CD14-positive monocyte (primary cell): ENCODE measurements around the gene AK9. TPM values are rescaled to one million over a fixed set of nuclear protein-coding genes. Genes with fewer than 3 reads are reported as not detected.

ENCODE experiments used
- DNase-seq, 3 donors: peaks; one replicate each; pipeline ENCODE4 v3.0.0-alpha.2; 2011 to 2022
- H2AFZ ChIP-seq: 2 replicates; pipeline ENCODE4 v1.6.0; 2012; ENCODE audit warnings: mild to moderate bottlenecking, low read depth, low read length, inconsistent platforms; ENCODE audit not compliant: insufficient read depth, poor library complexity, severe bottlenecking
- H3K27ac ChIP-seq, 2 donors: 1 replicate in 1 of 2; 2 replicates in 1 of 2; pipeline ENCODE4 v1.5.1; 2012 to 2013; ENCODE audit warnings: low read length in 2 of 2, control low read depth in 1 of 2, inconsistent platforms in 1 of 2, low read depth in 1 of 2, mild to moderate bottlenecking in 1 of 2
- H3K27me3 ChIP-seq, 2 donors: one replicate each; pipeline versions ENCODE4 v1.6.0 to v1.6.1; 2011 to 2013; ENCODE audit warnings: low read length in 2 of 2; ENCODE audit not compliant: control insufficient read depth in 2 of 2, insufficient read depth in 2 of 2
- H3K36me3 ChIP-seq, 2 donors: replicated peaks in 1 of 2; 1 replicate in 1 of 2; 2 replicates in 1 of 2; pipeline versions ENCODE4 v1.5.1 to v1.6.1; 2012 to 2013; ENCODE audit warnings: low read length in 2 of 2, control low read depth in 1 of 2, inconsistent platforms in 1 of 2, mild to moderate bottlenecking in 1 of 2; ENCODE audit not compliant: insufficient read depth in 2 of 2, control insufficient read depth in 1 of 2
- H3K4me1 ChIP-seq, 2 donors: 1 replicate in 1 of 2; 2 replicates in 1 of 2; pipeline versions ENCODE4 v1.5.1 to v1.6.1; 2012 to 2013; ENCODE audit warnings: low read length in 2 of 2, control low read depth in 1 of 2, inconsistent platforms in 1 of 2, mild to moderate bottlenecking in 1 of 2, moderate library complexity in 1 of 2; ENCODE audit not compliant: insufficient read depth in 2 of 2, control insufficient read depth in 1 of 2
- H3K4me2 ChIP-seq: replicated peaks from 2 replicates; pipeline ENCODE3; 2012; ENCODE audit warnings: low read length, moderate library complexity, mild to moderate bottlenecking; ENCODE audit not compliant: poor library complexity, severe bottlenecking; ENCODE audit errors: extremely low read depth
- H3K4me3 ChIP-seq, 3 experiments: fragments of 200-600 bp in 1 of 3; sonication (generic) in 1 of 3; replicated peaks in 1 of 3; 1 replicate in 2 of 3; 2 replicates in 1 of 3; pipeline ENCODE4 v1.5.1; 2011 to 2013; ENCODE audit warnings: low read length in 3 of 3, mild to moderate bottlenecking in 3 of 3, control low read depth in 2 of 3, low read depth in 2 of 3, inconsistent platforms in 1 of 3, moderate library complexity in 1 of 3
- H3K79me2 ChIP-seq: 2 replicates; pipeline ENCODE4 v1.6.0; 2012; ENCODE audit warnings: mild to moderate bottlenecking, control low read depth, inconsistent platforms, low read length, moderate library complexity; ENCODE audit not compliant: insufficient read depth
- H3K9ac ChIP-seq: 2 replicates; pipeline ENCODE4 v1.6.0; 2017; ENCODE audit warnings: low read length, mild to moderate bottlenecking; ENCODE audit not compliant: insufficient read depth, poor library complexity, severe bottlenecking
- H3K9me3 ChIP-seq, 2 donors: replicated peaks in 1 of 2; 1 replicate in 1 of 2; 2 replicates in 1 of 2; pipeline versions ENCODE4 v1.5.1 to v1.6.1; 2012 to 2013; ENCODE audit warnings: low read length in 2 of 2, control low read depth in 1 of 2; ENCODE audit not compliant: control insufficient read depth in 1 of 2, insufficient read depth in 1 of 2
- H4K20me1 ChIP-seq: 2 replicates; pipeline ENCODE4 v1.6.0; 2012; ENCODE audit warnings: mild to moderate bottlenecking, low read length, control low read depth, moderate library complexity; ENCODE audit not compliant: insufficient read depth
- H3K27ac Mint-ChIP-seq, 7 donors: one replicate each; pipeline ENCODE4 v1.8.0; 2020; ENCODE audit warnings: mild to moderate bottlenecking in 7 of 7, mixed read lengths in 7 of 7, moderate library complexity in 6 of 7, inconsistent platforms in 2 of 7
- H3K27me3 Mint-ChIP-seq, 3 donors: one replicate each; pipeline ENCODE4 v1.8.0; 2021 to 2022; ENCODE audit warnings: low read depth in 3 of 3, mild to moderate bottlenecking in 3 of 3, mixed read lengths in 3 of 3, moderate library complexity in 3 of 3, inconsistent platforms in 1 of 3
- H3K36me3 Mint-ChIP-seq, 2 donors: one replicate each; pipeline ENCODE4 v1.8.0; 2020; ENCODE audit warnings: mixed read lengths in 2 of 2, inconsistent platforms in 1 of 2, mild to moderate bottlenecking in 1 of 2
- H3K4me1 Mint-ChIP-seq: one replicate; pipeline ENCODE4 v1.8.0; 2020; ENCODE audit warnings: mild to moderate bottlenecking, mixed read lengths
- H3K4me3 Mint-ChIP-seq, 2 donors: one replicate each; pipeline ENCODE4 v1.8.0; 2020; ENCODE audit warnings: mild to moderate bottlenecking in 2 of 2, mixed read lengths in 2 of 2, moderate library complexity in 1 of 2
- H3K9me3 Mint-ChIP-seq, 7 donors: one replicate each; pipeline ENCODE4 v1.8.0; 2020 to 2022; ENCODE audit warnings: mixed read lengths in 7 of 7, mild to moderate bottlenecking in 6 of 7, moderate library complexity in 6 of 7, inconsistent platforms in 2 of 7
- CTCF ChIP-seq: fragments of 200-600 bp; IDR thresholded peaks from one replicate; pipeline ENCODE4 v1.8.0; 2022; ENCODE audit warnings: antibody characterized with exemption, mild to moderate bottlenecking
- WGBS: methylation state at CpG from one replicate; pipeline ENCODE4 v1.1.5; 2013; ENCODE audit warnings: missing lambda C conversion rate; ENCODE audit not compliant: insufficient coverage; 5-methylcytosine and 5-hydroxymethylcytosine counted together
- intact Hi-C, 2 donors: fragments of 100-400 bp; cut with micrococcal nuclease; formaldehyde crosslinking; loops; one replicate each; pipeline versions ENCODE4 v1.15.0 to v1.15.1; 2023
- polyA plus RNA-seq, 3 donors: library from polyadenylated mRNA; depleted of rRNA in 1 of 3; unstranded in 2 of 3; stranded (reverse) in 1 of 3; fragments of 300-500 nt in 2 of 3; fragments of >200 nt in 1 of 3; fragmentation: Illumina TruSeq in 2 of 3; gene quantifications; 1 replicate in 2 of 3; 2 replicates in 1 of 3; pipeline ENCODE4 v1.2.3, GENCODE V29; 2012 to 2021

AK9 gene
- polyA plus RNA-seq, 3 donors: 2.6 to 3.1 (median 2.8) TPM

DNA sequence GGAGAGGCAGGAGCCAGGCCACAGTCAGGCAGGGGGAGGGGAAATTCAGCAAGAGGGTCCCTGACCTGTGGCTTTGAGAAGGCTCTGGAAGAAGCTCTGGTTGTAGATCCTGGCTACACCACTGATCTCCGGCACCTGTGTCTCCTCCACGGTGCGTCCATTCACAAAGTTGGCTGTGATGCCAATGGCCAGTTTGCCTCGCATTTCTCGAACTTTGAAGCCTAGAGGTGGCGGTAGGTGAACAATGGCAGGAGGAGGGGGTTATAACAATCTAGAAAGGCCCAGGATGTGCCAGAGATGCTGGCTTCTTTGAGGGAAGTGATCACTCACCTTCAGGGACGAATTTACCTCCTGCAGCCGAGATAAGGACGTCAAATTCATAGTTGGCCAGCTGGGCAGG is 238.8 kb downstream of the AK9 start:
- WGBS: 100% methylated on average over 8 of the region's 9 CpGs
- no peak for TF ChIP-seq CTCF
- H3K9me3 Mint-ChIP-seq: peaks cover 0 to 3% (median 0%) of the 10 kb centered on the region in 7 donors
- H2AFZ ChIP-seq: no peak overlapping the region
- H3K36me3 ChIP-seq: peaks cover 40 to 62% of the 10 kb centered on the region in 2 donors
- peaks cover 0 to 2% (median 0%) of the 10 kb centered on the region in 3 donors for H3K27me3 Mint-ChIP-seq
- H3K79me2 ChIP-seq: peaks cover 62% of the 10 kb centered on the region
- H3K9ac ChIP-seq: no peak overlapping the region
- peaks cover 34 to 62% of the 10 kb centered on the region in 2 donors for H3K36me3 Mint-ChIP-seq
- H3K9me3 ChIP-seq: no peaks in the 10 kb centered on the region
- no peaks in the 10 kb centered on the region for H3K27me3 ChIP-seq
- no peak overlapping the region for H3K4me3 ChIP-seq
- H4K20me1 ChIP-seq: peaks cover 61% of the 10 kb centered on the region
- intact Hi-C loops: loop anchor here in 1 of 2 donors (10.0 kb wide), 1 partner anchor 357 kb away; the partner anchor contains the start of genes CEP57L1 and SESN1
- H3K27ac ChIP-seq: peak overlapping the region in 1 of 2 donors; percentile 20
- H3K27ac Mint-ChIP-seq: peak overlapping the region in 5 of 7 donors; percentile 30 to 56 (median 42)
- H3K4me1 ChIP-seq: peaks cover 28 to 44% of the 10 kb centered on the region in 2 donors
- DNase-seq: no peak
- H3K4me1 Mint-ChIP-seq: peaks cover 43% of the 10 kb centered on the region
- no peak overlapping the region for H3K4me3 Mint-ChIP-seq
- H3K4me2 ChIP-seq: no peak overlapping the region

- Histone ChIP-seq H3K4me1 (peaks cover 20 to 37% of the 10 kb centered on the region in 2 donors), H2AFZ (no peak overlapping the region), H3K9ac (no peak overlapping the region), H3K4me2 (no peak overlapping the region), H3K79me2 (peaks cover 59% of the 10 kb centered on the region), H3K9me3 (no peaks in the 10 kb centered on the region), H4K20me1 (peaks cover 69% of the 10 kb centered on the region), H3K27me3 (no peaks in the 10 kb centered on the region), H3K27ac (peak overlapping the region in 1 of 2 donors; percentile 20), H3K4me3 (no peak overlapping the region), H3K36me3 (peaks cover 48 to 70% of the 10 kb centered on the region in 2 donors)
- Mint-ChIP-seq H3K27me3 (peaks cover 0 to 2% (median 0%) of the 10 kb centered on the region in 3 donors), H3K36me3 (peaks cover 39 to 70% of the 10 kb centered on the region in 2 donors), H3K9me3 (peaks cover 0 to 3% (median 0%) of the 10 kb centered on the region in 7 donors), H3K4me1 (peaks cover 39% of the 10 kb centered on the region), H3K27ac (peak overlapping the region in 3 of 7 donors; percentile 30 to 61 (median 42)), H3K4me3 (no peak overlapping the region)
- TF ChIP-seq CTCF: no peak
- intact Hi-C loops: loop anchor here in 1 of 2 donors (10.0 kb wide), 1 partner anchor 357 kb away; the partner anchor contains the start of genes CEP57L1 and SESN1
- 100% methylated on average over 2 of the region's 7 CpGs for WGBS
- no peak for DNase-seq
Measured at GRCh38 chr6:109451376-109451775, 239.6 kb downstream of the AK9 start.
